Uterus (tissue), 4 donors: Measurements from ENCODE around the gene C1S. TPM values are rescaled to one million over a fixed set of nuclear protein-coding genes. Genes with fewer than 3 reads are reported as not detected.
A peak's percentile ranks its signal among the peaks of the same experiment; 100 is the strongest.
"Not testable (repeated sequence)": the region's sequence is repeated elsewhere in the genome, so short reads cannot be mapped to it uniquely, and the experiment has no call there.

Experiments used
- DNase-seq, 2 donors: peaks; one replicate each; pipeline ENCODE4 v3.0.0-alpha.2; 2019 to 2020
- H3K27ac ChIP-seq, 2 donors: fragments of 200-600 bp; sonication (generic); 1 replicate in 1 of 2; 2 replicates in 1 of 2; pipeline ENCODE4 v1.5.1; 2016 to 2018
- H3K27me3 ChIP-seq, 2 donors: fragments of 200-600 bp; sonication (generic); one replicate each; pipeline ENCODE4 v1.5.1; 2018 to 2019; ENCODE audit warnings: control low read depth in 1 of 2
- H3K36me3 ChIP-seq, 2 donors: fragments of 200-600 bp; sonication (generic); one replicate each; pipeline ENCODE4 v1.5.1; 2019; ENCODE audit warnings: control low read depth in 1 of 2
- H3K4me1 ChIP-seq, 2 donors: fragments of 200-600 bp; sonication (generic); one replicate each; pipeline ENCODE4 v1.5.1; 2018 to 2019; ENCODE audit warnings: control low read depth in 1 of 2
- H3K4me3 ChIP-seq, 2 donors: fragments of 200-600 bp; sonication (generic); 1 replicate in 1 of 2; 2 replicates in 1 of 2; pipeline ENCODE4 v1.5.1; 2018 to 2019; ENCODE audit warnings: mild to moderate bottlenecking in 1 of 2
- H3K9me3 ChIP-seq, 2 donors: fragments of 200-600 bp; sonication (generic); one replicate each; pipeline ENCODE4 v1.5.1; 2019; ENCODE audit warnings: control low read depth in 1 of 2
- POLR2A ChIP-seq, 2 donors: fragments of 450-650 bp; IDR thresholded peaks; one replicate each; pipeline ENCODE4 v1.6.1; 2016; ENCODE audit warnings: antibody characterized with exemption in 2 of 2, mild to moderate bottlenecking in 1 of 2, moderate library complexity in 1 of 2
- intact Hi-C: fragments of 100-400 bp; cut with DNase I; formaldehyde crosslinking; loops from one replicate; pipeline ENCODE4 v1.15.1; 2023; ENCODE audit warnings: low total_unique reads
- total RNA-seq, 4 donors: library from RNA; depleted of rRNA in 3 of 4; stranded (reverse); fragments of >200 nt in 3 of 4; gene quantifications; one replicate each; pipeline versions ENCODE4 v1.1.0 to v1.2.4, GENCODE V29; 2014 to 2023
- TF ChIP-seq, protein P1 (sequence below), 4 experiments: fragments of 200-600 bp in 2 of 4; fragments of 450-650 bp in 2 of 4; sonication (generic) in 2 of 4; IDR thresholded peaks; one replicate each; pipeline ENCODE4 v1.5.1; 2016 to 2019; ENCODE audit warnings: antibody characterized with exemption in 4 of 4, mild to moderate bottlenecking in 2 of 4, moderate library complexity in 1 of 4
- donor health status: DM: yes; HTN: yes; CAD: no.

Gene C1S
- total RNA-seq, 4 donors from 2014 or later = 172 to 554 (median 468) TPM

DNA sequence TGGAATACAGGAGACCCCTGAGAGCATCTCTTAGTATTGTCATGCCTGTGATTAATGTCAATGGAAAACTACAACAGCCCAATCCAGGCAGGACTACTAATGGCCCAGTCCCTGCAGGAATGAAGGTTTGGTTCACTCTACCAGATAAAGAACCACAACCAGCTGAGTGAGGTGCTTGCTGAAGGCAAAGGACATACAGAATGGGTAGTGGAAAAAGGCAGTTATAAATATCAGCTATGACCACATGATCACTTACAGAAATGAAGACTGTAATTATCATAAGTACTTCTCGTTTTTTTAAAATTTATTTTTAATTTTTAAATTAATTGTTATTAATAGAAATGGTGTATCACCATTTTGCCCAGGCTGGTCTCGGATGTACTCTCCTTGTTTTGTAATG, 25.1 kb upstream of the C1S start:
- no peaks in the 10 kb centered on the region for H3K27me3 ChIP-seq
- intact Hi-C loops = no loop called here
- H3K4me3 ChIP-seq = no peak overlapping the region
- no peak for DNase-seq
- H3K36me3 ChIP-seq = no peaks in the 10 kb centered on the region
- H3K9me3 ChIP-seq = no peaks in the 10 kb centered on the region
- no peak overlapping the region for H3K27ac ChIP-seq
- TF ChIP-seq POLR2A (IDR thresholded peaks at IDR 0.05) = no peak
- TF ChIP-seq, protein P1, sequence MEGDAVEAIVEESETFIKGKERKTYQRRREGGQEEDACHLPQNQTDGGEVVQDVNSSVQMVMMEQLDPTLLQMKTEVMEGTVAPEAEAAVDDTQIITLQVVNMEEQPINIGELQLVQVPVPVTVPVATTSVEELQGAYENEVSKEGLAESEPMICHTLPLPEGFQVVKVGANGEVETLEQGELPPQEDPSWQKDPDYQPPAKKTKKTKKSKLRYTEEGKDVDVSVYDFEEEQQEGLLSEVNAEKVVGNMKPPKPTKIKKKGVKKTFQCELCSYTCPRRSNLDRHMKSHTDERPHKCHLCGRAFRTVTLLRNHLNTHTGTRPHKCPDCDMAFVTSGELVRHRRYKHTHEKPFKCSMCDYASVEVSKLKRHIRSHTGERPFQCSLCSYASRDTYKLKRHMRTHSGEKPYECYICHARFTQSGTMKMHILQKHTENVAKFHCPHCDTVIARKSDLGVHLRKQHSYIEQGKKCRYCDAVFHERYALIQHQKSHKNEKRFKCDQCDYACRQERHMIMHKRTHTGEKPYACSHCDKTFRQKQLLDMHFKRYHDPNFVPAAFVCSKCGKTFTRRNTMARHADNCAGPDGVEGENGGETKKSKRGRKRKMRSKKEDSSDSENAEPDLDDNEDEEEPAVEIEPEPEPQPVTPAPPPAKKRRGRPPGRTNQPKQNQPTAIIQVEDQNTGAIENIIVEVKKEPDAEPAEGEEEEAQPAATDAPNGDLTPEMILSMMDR (IDR thresholded peaks at IDR 0.05) = no peak
- no peaks in the 10 kb centered on the region for H3K4me1 ChIP-seq

DNA sequence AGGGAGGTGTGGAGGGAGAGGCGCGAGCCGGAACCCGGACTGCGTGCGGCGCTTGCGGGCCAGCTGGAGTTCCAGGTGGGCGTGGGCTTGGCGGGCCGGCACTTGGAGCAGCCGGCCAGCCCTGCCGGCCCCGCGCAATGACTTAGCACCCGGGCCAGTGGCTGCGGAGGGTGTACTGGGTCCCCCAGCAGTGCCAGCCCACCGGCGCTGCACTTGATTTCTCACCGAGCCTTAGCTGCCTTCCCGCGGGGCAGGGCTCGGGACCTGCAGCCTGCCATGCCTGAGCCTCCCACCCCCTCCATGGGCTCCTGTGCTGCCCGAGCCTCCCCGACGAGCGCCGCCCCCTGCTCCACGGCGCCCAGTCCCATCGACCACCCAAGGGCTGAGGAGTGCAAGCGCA, 23.1 kb upstream of the C1S start:
- H3K4me3 ChIP-seq, H3K36me3 ChIP-seq, intact Hi-C loops, DNase-seq, H3K27ac ChIP-seq, H3K4me1 ChIP-seq, H3K9me3 ChIP-seq, H3K27me3 ChIP-seq: not testable (repeated sequence)

DNA sequence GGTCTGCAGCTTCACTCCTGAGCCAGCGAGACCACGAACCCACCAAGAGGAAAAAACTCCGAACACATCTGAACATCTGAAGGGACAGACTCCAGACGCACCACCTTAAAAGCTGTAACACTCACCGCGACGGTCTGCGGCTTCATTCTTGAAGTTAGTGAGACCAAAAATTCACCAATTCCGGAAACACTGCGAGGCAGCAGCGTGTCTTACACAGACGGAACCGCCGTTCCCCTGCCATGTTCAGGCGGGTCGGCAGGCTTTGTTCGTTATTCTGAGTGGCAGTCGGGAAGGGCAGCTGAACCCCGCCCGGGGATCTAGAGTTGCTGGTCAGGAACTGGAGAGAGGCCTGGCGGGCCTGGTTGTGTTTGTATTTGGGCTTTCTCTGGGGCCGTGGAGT, 21.9 kb upstream of the C1S start:
- no peak overlapping the region for H3K27ac ChIP-seq
- H3K4me1 ChIP-seq = no peaks in the 10 kb centered on the region
- intact Hi-C loops = no loop called here
- no peaks in the 10 kb centered on the region for H3K9me3 ChIP-seq
- no peak for DNase-seq
- no peaks in the 10 kb centered on the region for H3K27me3 ChIP-seq
- no peak overlapping the region for H3K4me3 ChIP-seq
- H3K36me3 ChIP-seq = no peaks in the 10 kb centered on the region
- no peak for TF ChIP-seq POLR2A (IDR thresholded peaks at IDR 0.05)
- TF ChIP-seq, protein P1 (IDR thresholded peaks at IDR 0.05) = no peak

DNA sequence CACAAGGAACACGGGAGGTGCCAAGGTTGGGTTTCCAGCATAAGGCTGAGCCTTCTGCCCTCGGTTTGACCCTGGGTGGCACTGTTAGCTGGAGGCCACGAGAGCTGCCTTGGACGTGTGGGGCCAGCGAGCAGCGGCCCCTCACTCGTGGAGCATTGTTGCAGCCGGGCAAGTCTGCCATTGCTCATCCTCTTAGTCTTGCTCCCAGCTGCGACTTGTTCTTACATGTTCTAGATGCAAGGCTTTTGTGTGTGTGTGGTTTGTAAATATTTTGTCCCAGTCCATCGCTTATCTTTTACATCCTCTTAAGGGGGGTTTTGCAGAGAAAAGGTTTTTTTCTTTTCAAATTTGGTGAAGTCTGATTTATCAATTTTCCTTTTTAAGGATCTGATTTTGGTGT, 21.1 kb upstream of the C1S start:
- intact Hi-C loops = no loop called here
- DNase-seq = no peak
- Histone ChIP-seq H3K4me3 (no peak overlapping the region), H3K9me3 (no peaks in the 10 kb centered on the region), H3K27ac (no peak overlapping the region), H3K36me3 (no peaks in the 10 kb centered on the region), H3K27me3 (no peaks in the 10 kb centered on the region), H3K4me1 (no peaks in the 10 kb centered on the region)
- TF ChIP-seq, protein P1 (IDR thresholded peaks at IDR 0.05) = no peak
- TF ChIP-seq POLR2A (IDR thresholded peaks at IDR 0.05) = no peak

GRCh38 chr12:7042842-7043241, 17.7 kb upstream of the C1S start:
- TF ChIP-seq, protein P1 (IDR thresholded peaks at IDR 0.05) = peak in 3 of 4 experiments; percentile 21 to 37 (median 31)
- no peak for TF ChIP-seq POLR2A (IDR thresholded peaks at IDR 0.05)
- H3K27ac ChIP-seq = no peak overlapping the region
- intact Hi-C loops = no loop called here
- no peaks in the 10 kb centered on the region for H3K27me3 ChIP-seq
- DNase-seq = no peak
- H3K4me1 ChIP-seq = no peaks in the 10 kb centered on the region
- H3K36me3 ChIP-seq = no peaks in the 10 kb centered on the region
- no peaks in the 10 kb centered on the region for H3K9me3 ChIP-seq
- no peak overlapping the region for H3K4me3 ChIP-seq

- intact Hi-C loops = no loop called here
- Histone ChIP-seq H3K4me1 (no peaks in the 10 kb centered on the region), H3K9me3 (no peaks in the 10 kb centered on the region), H3K27ac (no peak overlapping the region), H3K36me3 (no peaks in the 10 kb centered on the region), H3K27me3 (no peaks in the 10 kb centered on the region), H3K4me3 (no peak overlapping the region)
- no peak for TF ChIP-seq POLR2A (IDR thresholded peaks at IDR 0.05)
- TF ChIP-seq, protein P1 (IDR thresholded peaks at IDR 0.05) = no peak
- no peak for DNase-seq
These were observed 14.6 kb upstream of the C1S start for GRCh38 chr12:7045913-7046312.
